Fibroblast of villous mesenchyme (primary cell): ENCODE data around the gene RSPH9. TPM values are rescaled to one million over a fixed set of nuclear protein-coding genes. Genes with fewer than 3 reads are reported as not detected.

ENCODE experiments used
- DNase-seq: peaks from one replicate; pipeline ENCODE4 v3.0.0-alpha.2; 2010; ENCODE audit warnings: low read depth
- H3K4me3 ChIP-seq: 2 replicates; pipeline ENCODE4 v1.5.1; 2011; ENCODE audit warnings: low read depth, mild to moderate bottlenecking, low read length
- CTCF ChIP-seq: IDR thresholded peaks from 2 replicates; pipeline ENCODE4 v1.5.1; 2012; ENCODE audit warnings: low read depth, mild to moderate bottlenecking, low read length; ENCODE audit not compliant: insufficient read depth
- total RNA-seq: library from RNA; depleted of rRNA; stranded (reverse); fragments of >200 nt; gene quantifications from 2 replicates; pipeline ENCODE4 v1.2.3, GENCODE V29; 2012

Gene RSPH9
- total RNA-seq, 1 donor: 0.86 TPM

- no peak for TF ChIP-seq CTCF
- no peak for DNase-seq
- no peak overlapping the region for H3K4me3 ChIP-seq
These were observed 34.4 kb upstream of the RSPH9 start for GRCh38 chr6:43610431-43610830.

GRCh38 chr6:43613721-43614395 lies 31.0 kb upstream of the RSPH9 start:
- DNase-seq: no peak
- TF ChIP-seq CTCF: no peak
- no peak overlapping the region for H3K4me3 ChIP-seq

- TF ChIP-seq CTCF: no peak
- H3K4me3 ChIP-seq: no peak overlapping the region
- DNase-seq: no peak
These were observed 30.5 kb upstream of the RSPH9 start for GRCh38 chr6:43614396-43614730.

- no peak for TF ChIP-seq CTCF
- no peak overlapping the region for H3K4me3 ChIP-seq
- DNase-seq: no peak
These were observed 27.9 kb upstream of the RSPH9 start for GRCh38 chr6:43616725-43617472.

GRCh38 chr6:43621078-43621835 lies 23.6 kb upstream of the RSPH9 start:
- no peak for DNase-seq
- no peak overlapping the region for H3K4me3 ChIP-seq
- no peak for TF ChIP-seq CTCF

- no peak for TF ChIP-seq CTCF
- no peak for DNase-seq
- H3K4me3 ChIP-seq: no peak overlapping the region
These were observed 23.0 kb upstream of the RSPH9 start for GRCh38 chr6:43621836-43622180.
